HG02840 (cell line): ENCODE measurements around the gene ST3GAL5.
"Not testable (repeated sequence)": the region's sequence is repeated elsewhere in the genome, so short reads cannot be mapped to it uniquely, and the experiment has no call there.

ENCODE experiments used
- ATAC-seq: cut with Tn5 transposase; IDR thresholded peaks from one replicate; pipeline ENCODE4 v1.9.1; 2021; ENCODE audit warnings: mild to moderate bottlenecking, moderate library complexity, moderate number of reproducible peaks; ENCODE audit not compliant: unreplicated experiment, low FRiP score

ST3GAL5 gene

GRCh38 chr2:85894554-85895278 lies 5.9 kb upstream of the ST3GAL5 start:
- not testable (repeated sequence) for ATAC-seq

GRCh38 chr2:85893428-85894258 lies 4.9 kb upstream of the ST3GAL5 start:
- ATAC-seq, result no peak

GRCh38 chr2:85892216-85892944 lies 3.6 kb upstream of the ST3GAL5 start:
- no peak for ATAC-seq

- no peak for ATAC-seq
Measured at GRCh38 chr2:85890522-85891176, 1.9 kb upstream of the ST3GAL5 start.

- ATAC-seq, result no peak
Measured at GRCh38 chr2:85889627-85890281, 964 bp upstream of the ST3GAL5 start.

- ATAC-seq, result no peak
Measured at GRCh38 chr2:85888020-85888683, 638 bp downstream of the ST3GAL5 start.

GRCh38 chr2:85887566-85888019 lies 1.2 kb downstream of the ST3GAL5 start:
- no peak for ATAC-seq

- ATAC-seq, result no peak
Measured at GRCh38 chr2:85886590-85886989, 2.2 kb downstream of the ST3GAL5 start.

GRCh38 chr2:85886141-85886540 lies 2.6 kb downstream of the ST3GAL5 start:
- no peak for ATAC-seq

GRCh38 chr2:85881781-85882180 lies 7.0 kb downstream of the ST3GAL5 start:
- not testable (repeated sequence) for ATAC-seq

GRCh38 chr2:85880716-85881328 lies 8.0 kb downstream of the ST3GAL5 start:
- ATAC-seq, result not testable (repeated sequence)

- ATAC-seq, result no peak
Measured at GRCh38 chr2:85878719-85879370, 9.9 kb downstream of the ST3GAL5 start.

- ATAC-seq, result no peak
Measured at GRCh38 chr2:85875350-85876050, 13.3 kb downstream of the ST3GAL5 start.

- ATAC-seq, result no peak
Measured at GRCh38 chr2:85873679-85874078, 15.1 kb downstream of the ST3GAL5 start.

- ATAC-seq, result no peak
Measured at GRCh38 chr2:85872536-85873161, 16.1 kb downstream of the ST3GAL5 start.

- ATAC-seq, result no peak
Measured at GRCh38 chr2:85871494-85872164, 17.2 kb downstream of the ST3GAL5 start.

GRCh38 chr2:85868822-85869221 lies 20.0 kb downstream of the ST3GAL5 start:
- no peak for ATAC-seq
